GM12872 (cell line): ENCODE data around the gene SPTBN1.

Experiments used
- CTCF ChIP-seq: IDR thresholded peaks from 3 replicates; pipeline ENCODE4 v1.5.1; 2011; ENCODE audit warnings: low read depth, mild to moderate bottlenecking, low read length, moderate library complexity; ENCODE audit not compliant: insufficient read depth

The SPTBN1 gene

DNA sequence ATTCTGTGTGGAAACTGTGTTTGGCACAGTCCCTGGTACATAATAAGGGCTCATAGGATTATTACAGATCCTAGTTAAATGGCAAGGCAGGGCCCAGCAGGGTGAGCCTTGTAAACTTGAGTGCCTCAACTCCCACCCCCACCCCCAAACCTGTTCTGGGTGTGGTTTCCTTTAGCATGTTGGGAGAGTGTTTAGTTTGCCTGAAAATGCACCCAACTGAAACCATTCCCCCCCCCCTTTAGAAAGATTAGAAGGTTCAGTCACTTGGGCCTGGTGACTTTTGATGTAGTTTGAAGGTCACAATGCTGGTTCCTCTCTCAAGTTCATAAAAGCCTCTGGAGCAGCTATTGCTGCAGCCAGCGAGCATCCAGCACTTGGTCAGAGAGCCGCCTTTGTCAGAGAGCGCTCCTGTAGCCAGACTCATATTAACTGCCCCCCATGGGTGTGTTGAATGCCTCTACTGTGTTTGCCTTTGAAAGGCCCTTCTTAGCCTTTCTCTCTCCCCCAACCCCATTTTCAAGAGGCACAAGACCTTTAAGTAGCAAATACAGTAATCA, 113.7 kb downstream of the SPTBN1 start:
- no peak for TF ChIP-seq CTCF

- TF ChIP-seq CTCF, result no peak
These were observed 114.3 kb downstream of the SPTBN1 start for GRCh38 chr2:54570321-54570855.

- no peak for TF ChIP-seq CTCF
These were observed 115.0 kb downstream of the SPTBN1 start for GRCh38 chr2:54570925-54571694.

- TF ChIP-seq CTCF, result no peak
These were observed 116.1 kb downstream of the SPTBN1 start for GRCh38 chr2:54572262-54572635.

DNA sequence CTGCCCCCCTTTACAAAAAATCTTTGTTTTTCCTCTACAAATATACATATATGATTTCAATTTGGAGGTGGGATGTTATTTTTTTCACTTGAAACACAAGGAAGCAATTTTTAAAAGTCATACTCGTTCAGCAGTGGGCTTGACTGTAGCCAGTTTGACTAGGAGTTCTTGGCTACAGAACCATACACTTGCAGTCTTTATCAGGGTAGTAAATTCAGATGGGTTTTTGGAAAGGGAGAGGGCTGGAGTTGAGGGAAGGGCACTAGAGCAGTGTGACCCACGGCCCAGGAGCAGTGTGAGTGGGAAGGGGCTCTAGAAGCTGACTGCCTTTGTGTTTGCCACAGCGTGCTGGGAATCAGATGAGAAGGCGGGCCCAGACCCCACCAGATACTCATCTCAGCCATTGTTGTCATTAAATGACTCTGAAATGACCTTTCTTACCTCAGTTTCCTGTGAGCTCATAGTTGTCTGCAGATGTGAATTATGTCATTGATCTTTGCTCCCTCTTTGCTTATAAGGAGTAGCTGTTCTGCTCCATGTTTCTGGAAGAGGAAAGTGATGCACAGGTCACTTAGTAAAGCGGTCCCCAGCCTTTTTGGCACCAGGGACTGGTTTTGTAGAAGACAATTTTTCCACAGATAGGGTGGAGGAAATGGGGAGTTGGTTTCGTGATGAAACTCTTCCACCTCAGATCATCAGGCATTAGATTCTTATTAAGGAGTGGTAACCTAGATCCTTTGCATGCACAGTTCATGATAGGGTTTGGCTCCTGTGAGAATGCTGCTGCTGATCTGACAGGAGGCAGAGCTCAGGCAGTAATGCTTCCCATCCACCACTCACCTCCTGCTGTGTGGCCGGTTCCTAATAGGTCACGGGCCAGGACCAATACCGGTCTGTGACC, 116.8 kb downstream of the SPTBN1 start:
- no peak for TF ChIP-seq CTCF

- no peak for TF ChIP-seq CTCF
These were observed 117.4 kb downstream of the SPTBN1 start for GRCh38 chr2:54573537-54573919.

DNA sequence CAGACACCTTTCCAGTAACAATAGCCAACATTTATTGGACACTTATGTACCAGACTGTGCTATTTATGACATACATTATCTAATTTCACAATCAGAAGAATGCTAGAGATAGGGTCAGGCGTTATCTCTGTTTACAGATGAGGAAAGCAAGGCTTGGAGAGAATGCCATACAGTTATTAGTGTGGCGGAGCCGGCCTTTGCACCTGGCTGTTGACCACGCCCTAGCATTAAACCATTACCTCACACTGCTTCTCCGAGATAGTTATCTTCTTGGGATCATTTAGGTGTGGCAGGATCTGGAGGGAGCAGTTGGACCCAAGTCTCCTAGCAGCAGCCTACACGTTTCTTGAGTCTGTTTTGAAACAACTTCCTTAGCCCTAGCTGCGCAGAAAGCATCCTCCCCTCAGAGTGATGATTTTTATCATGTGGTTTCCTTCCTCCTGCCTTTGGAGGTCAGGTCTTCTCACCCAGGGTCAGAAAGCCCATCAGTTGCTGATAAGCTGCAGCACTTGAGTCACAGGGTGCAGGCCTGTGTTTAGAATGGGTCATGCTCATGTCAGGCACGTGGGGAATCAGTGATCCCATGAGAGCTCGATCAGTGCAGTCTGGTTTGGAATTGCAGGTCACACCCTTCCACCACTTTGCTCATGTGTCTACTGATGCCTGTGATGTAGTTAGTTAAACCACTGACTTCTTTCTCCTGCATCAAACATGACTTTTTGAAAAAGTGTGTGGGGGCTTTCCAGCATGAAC, 118.2 kb downstream of the SPTBN1 start:
- TF ChIP-seq CTCF, result no peak
